Activated CD8-positive, alpha-beta memory T cell treated with anti-CD3 and anti-CD28 coated beads for 36 hours (primary cell): ENCODE data around the gene MYD88. TPM values are rescaled to one million over a fixed set of nuclear protein-coding genes. Genes with fewer than 3 reads are reported as not detected.

Experiments used
- CTCF ChIA-PET: fragments of 350-600 bp; sonication (Branson Sonifier 250); formaldehyde crosslinking; loops from one replicate; lab custom pipeline; 2021; ENCODE audit warnings: antibody characterized with exemption; lab: Charles Lee
- POLR2A ChIA-PET: fragments of 350-600 bp; sonication (Branson Sonifier 250); formaldehyde crosslinking; loops from one replicate; lab custom pipeline; 2021; ENCODE audit warnings: antibody characterized with exemption; lab: Charles Lee
- total RNA-seq, 2 experiments: library from RNA; stranded (reverse); gene quantifications; one replicate each; pipeline ENCODE4 v1.2.3, GENCODE V29; 2021

MYD88 gene
- total RNA-seq, 2 experiments from 2014 or later: 34.2 to 34.5 TPM

DNA sequence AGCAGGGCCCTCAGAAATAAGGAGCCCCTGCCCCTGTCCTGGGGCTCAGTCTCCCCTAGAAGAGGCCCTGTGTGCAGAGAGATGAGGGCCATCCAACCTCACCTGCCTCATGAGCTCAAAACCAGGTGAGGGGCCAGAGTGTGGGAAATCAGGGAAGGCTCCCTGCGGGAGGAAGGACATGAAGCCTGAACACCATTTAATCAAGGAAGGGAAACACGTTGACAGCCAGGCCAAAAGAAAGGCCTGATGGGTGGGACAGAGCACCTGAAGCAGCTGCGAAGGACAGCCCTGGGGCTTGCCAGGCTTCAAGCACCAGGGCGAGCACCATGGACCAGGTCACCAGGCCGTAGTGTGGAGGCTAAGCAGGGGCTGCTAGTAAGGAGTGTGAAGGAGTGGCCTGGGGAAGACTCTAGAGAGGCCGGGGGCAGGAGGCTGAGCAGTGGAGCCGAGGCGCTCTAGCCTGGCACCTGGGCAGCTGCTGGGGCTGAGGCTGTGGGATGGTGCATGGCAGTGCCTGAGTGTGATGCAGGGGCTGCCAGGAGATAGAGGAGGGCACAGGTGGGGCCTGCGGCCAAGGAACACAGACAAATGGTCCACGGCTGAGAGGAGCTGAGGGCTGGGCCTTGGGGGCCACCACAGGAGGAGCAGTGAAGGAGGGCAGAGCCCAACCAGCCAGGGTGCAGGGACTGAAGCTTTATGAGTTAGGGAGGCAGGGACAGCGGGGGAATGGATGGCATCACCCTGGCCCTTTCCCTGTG lies 17.6 kb upstream of the MYD88 start:
- ChIA-PET CTCF (interaction anchor here (0.5 to 2.5 kb wide), 2 partner anchors 11 to 146 kb away, joined by 3 to 8 read pairs; no protein-coding TSS in a partner anchor), POLR2A (interaction anchor here (1.0 kb wide), 1 partner anchor 44 kb away, joined by 4 read pairs; the partner anchor contains the start of gene OXSR1)

DNA sequence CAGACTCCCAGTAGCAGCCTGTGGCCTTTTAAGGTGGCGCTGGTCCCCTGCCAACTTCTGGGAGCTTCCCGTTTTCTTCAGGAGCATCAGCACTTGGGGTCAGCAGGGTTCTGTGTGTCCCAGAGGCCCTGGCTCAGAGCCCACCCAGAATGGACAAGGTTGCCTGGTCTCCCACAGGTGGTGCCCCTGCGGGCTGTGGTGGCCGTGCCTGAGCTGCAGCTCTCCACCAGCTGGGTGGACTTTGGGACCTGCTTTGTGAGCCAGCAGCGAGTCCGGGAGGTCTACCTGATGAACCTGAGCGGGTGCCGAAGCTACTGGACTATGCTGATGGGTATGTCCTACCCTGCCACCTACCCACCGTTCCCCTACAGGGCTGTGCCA lies 17.0 kb upstream of the MYD88 start:
- CTCF ChIA-PET: interaction anchor here (0.5 kb wide), 1 partner anchor 146 kb away, joined by 3 read pairs; no protein-coding TSS in a partner anchor
- POLR2A ChIA-PET: no interaction called here

DNA sequence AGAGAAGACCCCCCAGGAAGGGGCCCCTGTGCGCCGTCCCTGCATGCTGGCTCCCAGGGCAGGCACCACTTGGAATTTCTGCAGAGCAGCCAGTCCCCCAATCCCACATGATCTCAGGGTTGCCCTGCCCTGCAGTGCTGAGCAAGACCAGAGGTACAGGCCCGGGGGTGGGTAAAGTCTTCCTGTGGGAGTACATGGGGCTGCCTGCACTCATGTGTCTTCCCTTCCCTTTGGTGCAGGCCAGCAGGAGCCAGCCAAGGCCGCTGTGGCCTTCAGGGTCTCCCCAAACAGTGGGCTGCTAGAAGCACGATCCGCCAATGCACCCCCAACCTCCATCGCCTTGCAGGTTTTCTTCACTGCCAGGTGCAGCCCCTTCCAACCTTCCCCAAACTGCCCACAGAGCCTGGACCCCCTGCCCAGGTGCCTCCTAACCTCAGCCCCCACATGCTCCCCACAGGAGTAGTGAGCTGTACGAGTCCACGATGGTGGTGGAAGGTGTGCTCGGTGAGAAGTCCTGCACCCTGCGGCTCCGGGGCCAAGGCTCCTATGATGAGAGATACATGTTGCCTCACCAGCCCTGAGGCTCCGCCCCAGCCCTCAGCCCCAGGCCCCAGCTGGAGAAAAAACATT lies 16.5 kb upstream of the MYD88 start:
- CTCF ChIA-PET: interaction anchor here (0.5 to 0.9 kb wide), 2 partner anchors 10 to 145 kb away, joined by 3 read pairs; no protein-coding TSS in a partner anchor
- POLR2A ChIA-PET: no interaction called here

DNA sequence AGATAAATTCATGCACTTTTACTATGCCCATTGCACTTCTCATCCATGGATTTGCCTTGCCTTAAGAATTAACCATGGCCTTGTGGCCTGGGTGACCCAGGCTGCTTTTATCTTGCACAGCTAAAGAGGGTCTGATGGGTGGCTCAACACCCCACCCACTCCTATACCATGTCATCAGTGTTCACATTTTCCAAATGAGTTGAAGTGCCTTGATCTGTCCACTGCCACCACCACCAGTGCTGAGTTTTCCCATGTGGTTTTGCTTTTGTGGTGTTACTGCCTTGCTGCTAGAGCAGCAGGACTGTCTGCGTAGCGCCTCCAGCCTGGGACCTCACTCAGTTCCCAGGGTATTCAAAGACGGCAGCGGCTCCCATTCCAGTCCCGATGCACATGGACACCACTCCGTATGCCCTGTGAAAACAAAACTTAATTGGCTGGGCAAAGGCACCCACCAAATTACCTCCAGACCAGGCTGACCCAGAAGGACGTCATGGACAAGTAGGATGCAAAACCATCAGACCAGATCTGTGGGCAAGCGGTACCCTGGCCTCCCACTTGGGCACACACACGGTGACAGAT lies 15.7 kb upstream of the MYD88 start:
- CTCF ChIA-PET: interaction anchor here (0.9 kb wide), 1 partner anchor 11 kb away, joined by 3 read pairs; no protein-coding TSS in a partner anchor
- POLR2A ChIA-PET: no interaction called here

DNA sequence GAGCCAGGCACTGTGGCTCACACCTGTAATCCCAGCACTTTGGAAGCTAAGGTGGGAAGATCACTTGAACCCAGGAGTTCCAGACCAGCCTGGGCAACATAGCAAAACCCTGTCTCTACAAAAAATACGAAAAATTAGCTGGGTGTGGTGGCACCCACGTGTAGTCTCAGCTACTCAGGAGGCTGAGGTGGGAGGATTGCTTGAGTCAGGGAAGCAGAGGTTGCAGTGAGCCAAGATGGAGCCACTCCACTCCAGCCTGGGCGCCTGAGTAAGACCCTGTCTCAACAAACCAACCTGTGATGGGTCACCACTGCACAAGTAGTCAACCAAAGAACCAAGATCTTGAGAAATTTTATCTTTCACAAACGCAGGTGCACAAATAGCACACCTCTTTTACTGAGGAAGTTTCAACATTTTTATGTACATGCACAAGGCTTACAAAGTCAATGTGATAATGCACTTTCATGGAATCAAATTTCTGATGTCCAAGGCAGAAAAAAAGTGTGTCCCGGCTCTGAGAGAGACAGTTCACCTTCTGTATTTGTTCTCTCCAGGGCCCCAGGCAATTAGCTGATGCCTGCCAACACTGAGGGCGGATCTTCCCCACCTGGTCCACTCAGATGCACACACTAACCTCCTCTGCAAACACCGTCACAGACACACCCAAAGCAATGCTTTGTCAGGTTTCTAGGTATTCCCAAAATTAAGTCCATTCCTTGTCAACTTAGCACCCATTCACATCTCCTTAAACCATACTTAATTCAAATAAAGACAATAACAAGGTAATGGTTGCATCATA lies 13.9 kb upstream of the MYD88 start:
- ChIA-PET CTCF (interaction anchor here (1.1 kb wide), 1 partner anchor 8 kb away, joined by 3 read pairs; no protein-coding TSS in a partner anchor), POLR2A (no interaction called here)

DNA sequence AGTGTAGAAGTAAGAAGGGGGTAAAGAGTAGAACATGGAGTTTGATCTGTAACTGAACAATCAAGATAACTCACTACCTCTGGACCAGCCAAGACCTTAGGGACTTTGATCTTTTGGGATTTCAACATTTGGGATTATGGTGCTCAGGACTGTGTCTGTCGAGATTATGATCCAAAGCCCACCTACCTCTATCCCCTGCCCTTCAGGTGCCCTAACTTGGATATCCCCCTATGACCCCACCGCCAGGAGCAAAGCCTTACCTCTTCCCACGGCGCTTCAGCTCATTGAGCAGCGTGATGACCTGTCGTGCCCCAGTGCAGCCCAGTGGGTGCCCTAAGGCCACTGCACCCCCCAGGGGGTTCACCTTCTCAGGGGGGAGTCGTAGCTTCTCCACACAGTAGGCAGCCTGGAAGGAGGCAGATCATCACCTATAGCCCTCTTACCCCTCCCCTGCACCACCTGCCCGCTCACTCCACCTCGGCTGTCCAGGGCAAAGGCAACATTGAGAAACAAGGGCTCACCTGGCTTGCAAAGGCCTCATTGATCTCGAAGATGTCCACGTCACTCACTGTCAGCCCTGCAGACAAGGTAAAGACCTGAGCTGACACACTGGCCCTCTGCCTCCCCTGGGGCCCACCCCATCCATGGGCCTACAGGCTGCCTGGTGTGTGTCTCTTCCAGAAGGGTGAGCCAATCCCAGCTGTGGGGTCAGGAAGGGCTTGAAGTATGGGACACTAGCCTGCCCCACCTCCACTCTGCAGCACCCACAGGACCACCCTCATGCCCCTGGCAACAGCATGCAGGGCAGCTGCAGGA lies 12.9 kb upstream of the MYD88 start:
- POLR2A ChIA-PET: interaction anchor here (0.6 kb wide), 1 partner anchor 39 kb away, joined by 3 read pairs; no protein-coding TSS in a partner anchor
- CTCF ChIA-PET: no interaction called here

DNA sequence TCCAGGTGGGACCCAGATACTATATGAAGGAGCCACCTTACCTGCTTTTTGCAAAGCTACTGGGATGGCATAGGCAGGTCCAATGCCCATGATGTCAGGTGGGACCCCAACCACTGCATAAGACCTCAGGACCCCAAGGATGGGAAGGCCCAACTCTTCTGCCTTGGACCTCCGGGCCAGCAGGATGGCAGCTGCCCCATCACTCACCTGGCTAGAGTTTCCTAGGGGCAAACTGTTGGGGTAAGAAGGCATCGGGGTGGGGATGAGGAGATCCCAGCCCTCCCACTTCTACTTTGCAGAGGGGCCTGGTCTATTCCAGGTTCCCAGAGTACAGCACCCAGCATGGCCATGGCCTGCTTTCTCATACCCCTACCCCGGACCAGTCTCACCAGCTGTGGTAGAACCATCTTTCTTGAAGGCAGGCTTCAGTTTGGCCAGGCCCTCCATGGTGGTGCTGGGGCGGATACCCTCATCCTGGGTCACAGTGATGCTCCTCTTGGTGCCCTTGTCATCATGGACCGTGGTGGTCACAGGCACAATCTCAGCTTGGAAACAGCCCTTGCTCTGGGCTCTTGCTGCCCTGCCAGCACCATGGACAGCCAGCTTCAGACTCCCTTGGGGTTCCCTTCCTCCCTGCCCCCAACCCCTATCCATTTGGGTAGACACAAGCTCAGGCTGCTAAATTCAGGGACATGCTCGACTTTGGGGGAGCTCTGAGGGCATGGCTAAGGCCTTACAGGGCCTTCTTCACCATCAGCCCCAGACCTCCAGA lies 12.2 kb upstream of the MYD88 start:
- ChIA-PET CTCF (interaction anchor here (1.1 kb wide), 1 partner anchor 221 kb away, joined by 4 read pairs; the partner anchor contains the start of gene XYLB), POLR2A (interaction anchor here (0.6 kb wide), 2 partner anchors 38 to 193 kb away, joined by 3 read pairs; no protein-coding TSS in a partner anchor)

DNA sequence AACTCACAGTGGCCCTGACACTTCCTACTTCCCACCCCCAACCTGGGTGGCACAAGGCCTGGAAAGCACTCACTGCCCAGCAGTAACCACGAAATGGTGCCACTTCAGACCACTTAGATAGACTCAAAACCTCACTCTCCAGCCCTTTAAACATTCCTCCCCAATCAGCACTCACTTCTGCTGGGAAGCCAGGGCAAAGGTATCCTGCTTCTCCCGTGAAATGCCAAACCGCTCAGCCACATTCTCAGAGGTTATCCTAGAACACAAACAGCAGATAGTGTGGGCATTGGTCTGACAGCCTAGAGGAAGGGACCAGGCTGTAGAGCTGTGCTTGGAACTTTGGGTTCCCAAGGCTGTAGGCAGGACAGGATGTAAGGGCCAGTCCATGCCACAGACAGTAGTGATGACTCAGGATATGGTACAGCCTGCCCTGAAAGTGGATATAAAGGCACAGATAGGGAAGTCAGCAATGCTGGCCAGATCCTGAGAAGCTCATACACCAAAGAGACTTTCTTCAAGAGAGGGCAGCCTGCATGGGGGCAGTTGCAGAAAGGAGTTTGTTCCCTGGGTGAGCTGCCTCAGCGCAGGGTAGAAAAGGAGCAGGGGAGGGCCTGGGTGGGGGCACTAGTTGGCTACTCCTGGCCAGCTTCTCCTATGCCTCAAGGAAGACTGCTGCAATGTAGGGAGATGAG lies 10.7 kb upstream of the MYD88 start:
- ChIA-PET CTCF (interaction anchor here (1.8 kb wide), 1 partner anchor 10 kb away, joined by 9 read pairs; no protein-coding TSS in a partner anchor), POLR2A (no interaction called here)

DNA sequence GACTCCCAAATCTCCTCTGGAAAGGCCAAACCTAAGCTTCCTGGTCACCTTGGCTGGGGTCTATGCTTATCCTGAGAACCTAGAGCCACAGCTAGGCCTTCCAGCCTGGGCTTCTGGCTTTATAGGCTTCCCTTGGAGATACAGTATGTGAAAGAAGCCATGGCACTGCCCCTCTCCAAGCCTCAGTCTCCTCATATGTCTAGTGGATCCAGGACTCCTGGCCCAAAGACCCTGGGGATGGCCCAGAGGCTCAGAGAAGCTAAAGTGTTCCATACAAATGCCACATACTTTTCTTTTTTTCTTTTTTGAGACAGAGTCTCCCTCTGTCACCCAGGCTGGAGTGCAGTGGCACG lies 10.2 kb upstream of the MYD88 start:
- POLR2A ChIA-PET: no interaction called here

DNA sequence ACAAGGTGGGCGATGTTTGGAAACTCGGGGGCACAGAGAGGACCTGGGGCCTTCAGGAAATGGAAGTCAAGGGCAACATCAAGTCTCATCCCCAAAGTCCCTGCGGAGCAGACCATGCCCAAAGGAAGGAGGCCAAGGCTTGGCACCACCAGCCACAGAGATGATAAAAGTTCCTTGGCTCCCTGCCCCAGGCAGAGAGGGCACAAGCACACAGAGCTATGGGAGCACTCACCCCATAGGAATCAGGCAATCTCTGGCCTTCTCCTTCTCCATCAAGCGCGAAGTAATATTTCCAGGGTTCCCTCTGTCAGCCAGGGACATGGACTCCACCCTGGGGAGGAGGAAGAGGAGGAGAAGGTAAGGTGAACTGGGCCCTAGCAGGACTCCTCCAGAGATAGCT lies 9.4 kb upstream of the MYD88 start:
- POLR2A ChIA-PET: no interaction called here
- CTCF ChIA-PET: interaction anchor here (1.8 kb wide), 1 partner anchor 11 kb away, joined by 9 read pairs; no protein-coding TSS in a partner anchor

More for the DNA sequence above, 10.2 kb upstream of the MYD88 start:
- CTCF ChIA-PET: interaction anchor here (1.8 kb wide), 1 partner anchor 10 kb away, joined by 9 read pairs; no protein-coding TSS in a partner anchor

DNA sequence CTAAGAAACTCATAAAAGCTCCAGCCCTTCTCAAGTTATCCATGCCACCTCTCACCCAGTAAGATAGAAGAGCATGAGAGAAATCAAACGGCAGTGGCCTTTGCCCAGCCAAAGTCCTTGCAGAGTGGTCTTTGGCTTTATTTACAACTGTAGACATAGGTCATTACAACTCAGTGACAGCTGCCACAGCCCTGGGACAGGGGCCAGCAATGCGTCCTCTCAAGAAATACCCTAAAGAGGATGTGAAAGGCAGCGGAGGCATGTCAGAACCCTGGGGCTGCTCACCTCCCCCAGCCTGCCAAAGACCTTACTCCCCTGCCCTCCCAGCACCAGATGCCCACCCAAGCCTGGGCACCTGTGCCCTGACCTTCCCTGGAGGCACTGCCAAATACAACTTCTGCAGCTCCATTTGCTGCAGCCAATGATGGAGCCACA lies 7.8 kb upstream of the MYD88 start:
- CTCF ChIA-PET: interaction anchor here (2.0 kb wide), 1 partner anchor 11 kb away, joined by 8 read pairs; no protein-coding TSS in a partner anchor
- POLR2A ChIA-PET: no interaction called here

DNA sequence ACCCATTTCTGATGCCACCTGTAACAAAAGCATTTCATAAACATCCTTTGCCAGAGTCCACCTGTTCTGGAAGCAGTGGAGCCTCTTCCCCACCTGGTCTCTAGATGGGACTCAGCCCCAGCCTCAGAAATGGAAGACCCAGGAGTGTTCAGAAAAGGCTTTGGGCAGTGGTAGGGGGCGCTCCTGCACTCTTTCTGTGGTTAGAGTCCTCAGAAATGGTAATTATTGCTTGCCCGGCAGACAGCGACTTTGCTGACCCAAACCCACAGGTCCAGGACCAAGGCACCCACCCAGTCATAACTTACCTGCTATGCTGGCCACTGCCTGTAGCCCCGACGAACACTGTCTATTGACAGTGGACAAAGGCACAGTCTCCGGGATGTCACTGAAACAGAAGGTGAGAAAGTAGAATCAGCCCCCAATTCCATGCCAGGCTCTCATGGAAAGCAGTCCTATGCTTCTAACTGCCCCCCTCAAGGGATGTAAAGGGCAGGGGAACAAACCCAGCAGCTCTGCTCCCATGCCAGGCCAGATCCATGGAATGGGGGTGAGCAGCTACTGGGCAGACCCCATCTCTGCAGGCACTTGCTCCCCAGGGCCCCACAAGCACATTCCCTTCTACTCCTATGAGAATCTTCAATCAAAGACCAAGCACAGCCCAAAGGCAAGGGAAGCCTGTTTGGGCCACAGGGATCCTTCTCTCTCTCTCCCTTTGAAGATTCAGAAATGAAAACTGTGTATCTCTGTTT lies 6.7 kb upstream of the MYD88 start:
- ChIA-PET CTCF (interaction anchor here (1.0 to 2.0 kb wide), 2 partner anchors 8 to 12 kb away, joined by 3 to 8 read pairs; no protein-coding TSS in a partner anchor), POLR2A (no interaction called here)

DNA sequence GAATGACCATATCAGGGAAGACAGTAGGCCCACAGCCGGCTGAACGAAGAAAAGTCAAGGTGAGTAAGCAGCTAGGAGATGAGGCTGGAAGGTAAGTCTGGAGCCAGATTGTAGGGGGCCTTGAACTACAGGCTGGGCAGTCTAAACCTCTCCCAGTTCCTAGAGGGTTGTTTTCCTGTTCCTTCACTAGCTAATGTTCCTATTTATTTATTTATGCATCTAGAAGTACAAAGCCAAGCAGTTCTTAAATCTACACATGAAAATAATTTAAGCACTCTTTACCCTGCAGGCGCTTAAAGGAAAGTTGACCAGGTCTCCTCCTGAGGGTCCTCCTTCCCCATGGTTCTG lies 5.3 kb upstream of the MYD88 start:
- POLR2A ChIA-PET: no interaction called here
- CTCF ChIA-PET: interaction anchor here (0.7 to 1.4 kb wide), 2 partner anchors 32 to 214 kb away, joined by 3 read pairs; partner anchors contain the start of genes OXSR1 and XYLB

DNA sequence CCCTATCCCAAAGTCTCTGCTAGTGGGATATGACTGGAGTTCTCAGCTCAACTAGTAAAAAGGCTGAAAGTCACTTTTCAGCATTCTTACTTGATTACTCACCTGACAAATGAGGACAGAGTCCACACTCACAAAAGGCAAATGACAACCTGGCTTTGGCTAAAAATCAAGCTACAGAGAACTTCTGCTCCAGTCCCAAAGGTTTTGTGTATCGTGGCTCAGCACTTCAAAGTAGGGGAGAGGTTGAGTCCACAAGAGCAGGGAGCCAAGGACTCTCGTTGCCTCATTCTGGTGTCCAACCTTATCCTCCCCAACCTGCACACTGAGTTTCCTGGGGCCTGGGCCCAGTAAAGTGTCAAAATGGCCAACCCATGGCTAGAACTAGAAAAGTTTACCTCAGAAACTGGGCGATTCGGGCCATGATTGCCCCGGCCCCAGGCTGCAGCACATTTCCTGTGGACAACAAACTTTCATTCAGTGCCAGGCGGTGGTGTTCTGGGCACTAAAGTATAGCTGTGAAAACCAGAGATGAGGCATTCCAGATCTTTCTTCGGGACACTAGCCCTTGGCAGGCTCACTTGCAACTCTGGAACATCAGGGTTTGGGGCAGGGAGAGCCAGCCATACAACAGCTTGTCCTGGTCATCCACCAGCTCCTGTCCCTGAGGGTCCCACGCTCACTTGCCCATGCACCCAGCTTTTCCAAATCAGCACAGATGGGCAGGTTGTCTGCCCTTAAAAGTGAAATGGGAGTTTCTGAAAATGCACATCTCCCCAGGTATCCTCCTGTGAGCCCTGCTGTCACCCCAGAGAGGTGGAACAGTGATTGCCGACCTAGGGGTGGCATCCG lies 4.7 kb upstream of the MYD88 start:
- ChIA-PET POLR2A (no interaction called here), CTCF (interaction anchor here (0.7 to 1.4 kb wide), 2 partner anchors 32 to 213 kb away, joined by 3 read pairs; partner anchors contain the start of genes OXSR1 and XYLB)
